ENCODE results near the gene PCDH15. TPM values are rescaled to one million over a fixed set of nuclear protein-coding genes. Genes with fewer than 3 reads are reported as not detected.

PCDH15 gene
- total RNA-seq, 4 donors from 2014 or later, result 0.70 to 2.3 TPM; not detected in 2

DNA sequence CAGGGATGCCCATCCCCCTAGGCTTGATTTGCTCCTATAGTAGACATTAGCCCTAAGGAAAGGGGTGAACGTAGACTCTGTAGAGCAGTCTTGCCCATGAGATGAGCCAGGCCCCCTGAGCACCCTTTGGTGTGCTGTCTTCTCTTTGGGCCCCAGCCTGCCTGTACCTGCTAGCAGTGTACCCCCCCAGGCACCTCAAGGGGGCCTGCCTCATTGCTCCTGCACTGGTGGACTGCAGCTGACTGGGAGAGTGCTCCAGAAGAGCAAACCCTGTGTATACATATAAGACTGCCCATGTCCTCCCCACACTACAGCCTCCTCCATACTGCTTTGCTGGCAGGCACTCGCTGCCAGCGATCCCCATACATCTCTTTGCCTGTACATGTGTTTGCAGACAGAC, 206.7 kb downstream of the PCDH15 start:
- Histone ChIP-seq H3K9me3 (no peaks in the 10 kb centered on the region), H3K4me3 (no peak overlapping the region), H3K36me3 (no peaks in the 10 kb centered on the region), H3K27ac (no peak overlapping the region), H3K27me3 (no peaks in the 10 kb centered on the region), H3K4me1 (no peaks in the 10 kb centered on the region)
- no peak for DNase-seq
- intact Hi-C loops (cut with DNase I; ENCODE audit: low total_unique reads), result no loop called here
- no peak for TF ChIP-seq POLR2A (IDR thresholded peaks at IDR 0.05)
- TF ChIP-seq, protein P1, sequence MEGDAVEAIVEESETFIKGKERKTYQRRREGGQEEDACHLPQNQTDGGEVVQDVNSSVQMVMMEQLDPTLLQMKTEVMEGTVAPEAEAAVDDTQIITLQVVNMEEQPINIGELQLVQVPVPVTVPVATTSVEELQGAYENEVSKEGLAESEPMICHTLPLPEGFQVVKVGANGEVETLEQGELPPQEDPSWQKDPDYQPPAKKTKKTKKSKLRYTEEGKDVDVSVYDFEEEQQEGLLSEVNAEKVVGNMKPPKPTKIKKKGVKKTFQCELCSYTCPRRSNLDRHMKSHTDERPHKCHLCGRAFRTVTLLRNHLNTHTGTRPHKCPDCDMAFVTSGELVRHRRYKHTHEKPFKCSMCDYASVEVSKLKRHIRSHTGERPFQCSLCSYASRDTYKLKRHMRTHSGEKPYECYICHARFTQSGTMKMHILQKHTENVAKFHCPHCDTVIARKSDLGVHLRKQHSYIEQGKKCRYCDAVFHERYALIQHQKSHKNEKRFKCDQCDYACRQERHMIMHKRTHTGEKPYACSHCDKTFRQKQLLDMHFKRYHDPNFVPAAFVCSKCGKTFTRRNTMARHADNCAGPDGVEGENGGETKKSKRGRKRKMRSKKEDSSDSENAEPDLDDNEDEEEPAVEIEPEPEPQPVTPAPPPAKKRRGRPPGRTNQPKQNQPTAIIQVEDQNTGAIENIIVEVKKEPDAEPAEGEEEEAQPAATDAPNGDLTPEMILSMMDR (IDR thresholded peaks at IDR 0.05), result no peak

DNA sequence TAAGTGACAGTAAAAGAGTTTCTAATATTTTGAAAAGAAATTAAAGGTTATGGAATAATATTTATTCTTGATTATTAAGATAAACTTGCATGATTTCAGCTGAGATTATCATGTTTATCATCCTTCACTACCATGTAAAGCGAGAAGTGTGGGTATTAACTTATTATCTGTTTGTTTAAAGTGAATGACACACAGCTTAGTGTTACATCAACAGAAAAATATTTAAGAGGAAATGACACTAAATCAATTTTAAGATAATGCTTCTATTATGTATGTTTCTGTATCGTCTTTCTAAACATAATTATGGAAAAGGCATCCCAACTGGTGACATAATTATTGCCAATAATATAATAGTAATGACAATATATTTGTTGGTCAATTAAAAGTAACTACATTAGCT, 213.1 kb downstream of the PCDH15 start:
- intact Hi-C loops (cut with DNase I; ENCODE audit: low total_unique reads), result no loop called here
- no peak overlapping the region for H3K4me3 ChIP-seq
- no peaks in the 10 kb centered on the region for H3K27me3 ChIP-seq
- no peaks in the 10 kb centered on the region for H3K4me1 ChIP-seq
- no peak for DNase-seq
- no peaks in the 10 kb centered on the region for H3K36me3 ChIP-seq
- TF ChIP-seq, protein P1 (IDR thresholded peaks at IDR 0.05), result no peak
- TF ChIP-seq POLR2A (IDR thresholded peaks at IDR 0.05), result no peak
- no peaks in the 10 kb centered on the region for H3K9me3 ChIP-seq
- no peak overlapping the region for H3K27ac ChIP-seq

DNA sequence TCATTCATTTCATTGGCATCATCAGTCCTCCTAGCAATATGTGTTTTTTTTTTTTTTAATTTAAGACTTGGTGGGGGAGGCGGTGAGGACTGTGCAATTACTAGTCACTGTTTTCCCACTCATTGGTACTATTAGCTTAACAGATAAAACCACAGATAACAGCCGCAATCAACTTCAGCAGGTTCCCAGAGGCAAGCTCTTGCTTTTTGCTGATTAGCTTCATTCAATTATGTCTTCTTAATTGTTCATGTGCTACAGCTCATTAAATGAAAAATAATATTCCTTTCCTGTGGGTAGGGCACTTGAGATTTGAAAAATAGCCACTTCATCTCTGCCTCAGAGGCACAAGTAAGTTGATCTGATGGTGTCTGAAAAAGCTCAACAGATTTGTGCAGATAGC, 215.5 kb downstream of the PCDH15 start:
- H3K4me3 ChIP-seq, result no peak overlapping the region
- DNase-seq, result no peak
- no peaks in the 10 kb centered on the region for H3K9me3 ChIP-seq
- H3K36me3 ChIP-seq, result no peaks in the 10 kb centered on the region
- H3K27me3 ChIP-seq, result no peaks in the 10 kb centered on the region
- H3K4me1 ChIP-seq, result no peaks in the 10 kb centered on the region
- intact Hi-C loops (cut with DNase I; ENCODE audit: low total_unique reads), result no loop called here
- no peak overlapping the region for H3K27ac ChIP-seq
- TF ChIP-seq, protein P1 (IDR thresholded peaks at IDR 0.05), result no peak
- TF ChIP-seq POLR2A (IDR thresholded peaks at IDR 0.05), result no peak

DNA sequence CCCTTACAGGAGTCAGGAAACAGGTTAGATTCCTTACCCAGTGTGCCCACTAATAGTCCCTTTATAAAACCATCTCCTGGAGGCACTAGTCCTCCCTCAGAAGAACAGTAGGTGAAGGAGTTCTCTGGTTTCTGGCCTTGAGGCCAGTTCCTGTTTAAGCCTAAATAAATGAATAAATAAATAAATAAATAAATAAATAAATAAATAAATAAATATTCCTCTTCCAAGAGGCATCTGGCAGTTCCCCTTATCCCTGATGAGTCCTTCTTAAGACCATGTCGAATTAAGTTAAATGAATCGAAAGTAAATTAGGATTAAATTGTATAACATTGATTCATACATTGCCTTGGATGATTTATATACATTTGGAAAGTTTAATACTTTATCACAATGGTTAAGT, 223.3 kb downstream of the PCDH15 start:
- H3K4me3 ChIP-seq, result no peak overlapping the region
- H3K27me3 ChIP-seq, result no peaks in the 10 kb centered on the region
- DNase-seq, result no peak
- H3K9me3 ChIP-seq, result no peaks in the 10 kb centered on the region
- TF ChIP-seq POLR2A (IDR thresholded peaks at IDR 0.05), result no peak
- TF ChIP-seq, protein P1 (IDR thresholded peaks at IDR 0.05), result no peak
- no peaks in the 10 kb centered on the region for H3K36me3 ChIP-seq
- H3K4me1 ChIP-seq, result no peaks in the 10 kb centered on the region
- no peak overlapping the region for H3K27ac ChIP-seq
- intact Hi-C loops (cut with DNase I; ENCODE audit: low total_unique reads), result no loop called here

DNA sequence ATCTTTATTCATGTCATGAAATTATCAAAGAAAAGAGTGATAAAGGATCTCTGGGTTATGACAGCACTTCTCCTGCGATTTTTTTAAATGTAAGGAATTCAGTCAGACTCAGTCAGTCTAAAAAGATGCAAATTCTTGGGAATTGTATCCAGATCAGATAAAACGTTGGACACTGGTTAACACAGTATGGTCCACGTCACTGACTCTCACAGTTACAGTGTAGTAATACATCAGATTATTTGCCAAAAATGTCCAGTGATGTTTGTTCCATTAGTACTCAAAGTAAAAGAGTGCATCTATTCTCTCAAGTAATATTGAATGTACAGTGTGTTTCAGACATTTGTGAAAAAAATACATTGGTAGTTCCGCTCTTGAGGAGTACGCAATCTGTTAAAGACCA, 224.5 kb downstream of the PCDH15 start:
- H3K4me3 ChIP-seq, result no peak overlapping the region
- H3K36me3 ChIP-seq, result no peaks in the 10 kb centered on the region
- DNase-seq, result no peak
- no peaks in the 10 kb centered on the region for H3K9me3 ChIP-seq
- no peaks in the 10 kb centered on the region for H3K4me1 ChIP-seq
- intact Hi-C loops (cut with DNase I; ENCODE audit: low total_unique reads), result no loop called here
- no peak overlapping the region for H3K27ac ChIP-seq
- no peaks in the 10 kb centered on the region for H3K27me3 ChIP-seq
- TF ChIP-seq, protein P1 (IDR thresholded peaks at IDR 0.05), result no peak
- TF ChIP-seq POLR2A (IDR thresholded peaks at IDR 0.05), result no peak
